HG02759 (cell line): Measurements from ENCODE around the gene GRIK4.
"Not testable (repeated sequence)": the region's sequence is repeated elsewhere in the genome, so short reads cannot be mapped to it uniquely, and the experiment has no call there.

Source experiments
- ATAC-seq: cut with Tn5 transposase; IDR thresholded peaks from one replicate; pipeline ENCODE4 v1.9.1; 2021; ENCODE audit warnings: mild to moderate bottlenecking, moderate library complexity; ENCODE audit not compliant: unreplicated experiment

GRIK4 gene

GRCh38 chr11:121023848-121024751 is 512.6 kb downstream of the GRIK4 start, which contains the start of gene TBCEL:
TBCEL (plus strand) TSS chr11:121024102; CDS start chr11:121045691, 21,589 bp downstream.
- ATAC-seq = peak; percentile 99

GRCh38 chr11:121024989-121025388 is 513.4 kb downstream of the GRIK4 start:
- ATAC-seq = no peak

GRCh38 chr11:121029153-121029552 is 517.6 kb downstream of the GRIK4 start:
- ATAC-seq = no peak

GRCh38 chr11:121029813-121030445 is 518.4 kb downstream of the GRIK4 start:
- no peak for ATAC-seq

- ATAC-seq = no peak
These were observed 519.6 kb downstream of the GRIK4 start for GRCh38 chr11:121031167-121031566.

GRCh38 chr11:121031648-121032047 is 520.1 kb downstream of the GRIK4 start:
- not testable (repeated sequence) for ATAC-seq

GRCh38 chr11:121032546-121032945 is 521.0 kb downstream of the GRIK4 start:
- ATAC-seq = no peak

- ATAC-seq = no peak
These were observed 522.1 kb downstream of the GRIK4 start for GRCh38 chr11:121033635-121034034.

GRCh38 chr11:121035169-121035755 is 523.7 kb downstream of the GRIK4 start:
- no peak for ATAC-seq

- no peak for ATAC-seq
These were observed 524.2 kb downstream of the GRIK4 start for GRCh38 chr11:121035780-121036179.

- ATAC-seq = no peak
These were observed 525.5 kb downstream of the GRIK4 start for GRCh38 chr11:121037016-121037415.
